HUES48 (cell line): Measurements from ENCODE around the gene NDUFAF2.
"Not testable (repeated sequence)": the region's sequence is repeated elsewhere in the genome, so short reads cannot be mapped to it uniquely, and the experiment has no call there.

ENCODE experiments used
- H3K27ac ChIP-seq: one replicate; pipeline ENCODE4 v1.7.0; 2013; ENCODE audit warnings: low read depth, low read length, inconsistent platforms
- H3K27me3 ChIP-seq: 2 replicates; pipeline ENCODE4 v1.6.1; 2013; ENCODE audit warnings: mild to moderate bottlenecking, low read length; ENCODE audit not compliant: control insufficient read depth, insufficient read depth
- H3K36me3 ChIP-seq: 2 replicates; pipeline ENCODE4 v1.6.1; 2013; ENCODE audit warnings: low read length; ENCODE audit not compliant: control insufficient read depth, insufficient read depth
- H3K4me1 ChIP-seq: 2 replicates; pipeline ENCODE4 v1.6.1; 2013; ENCODE audit warnings: mild to moderate bottlenecking, low read length; ENCODE audit not compliant: control insufficient read depth, insufficient read depth
- H3K4me3 ChIP-seq: 2 replicates; pipeline ENCODE4 v1.5.1; 2013; ENCODE audit warnings: mild to moderate bottlenecking, low read depth, low read length
- H3K9ac ChIP-seq: 2 replicates; pipeline ENCODE4 v1.6.1; 2013; ENCODE audit warnings: mild to moderate bottlenecking, low read depth, low read length, moderate library complexity
- H3K9me3 ChIP-seq: 2 replicates; pipeline ENCODE4 v1.6.1; 2013; ENCODE audit warnings: low read length; ENCODE audit not compliant: control insufficient read depth, insufficient read depth

Gene NDUFAF2

DNA sequence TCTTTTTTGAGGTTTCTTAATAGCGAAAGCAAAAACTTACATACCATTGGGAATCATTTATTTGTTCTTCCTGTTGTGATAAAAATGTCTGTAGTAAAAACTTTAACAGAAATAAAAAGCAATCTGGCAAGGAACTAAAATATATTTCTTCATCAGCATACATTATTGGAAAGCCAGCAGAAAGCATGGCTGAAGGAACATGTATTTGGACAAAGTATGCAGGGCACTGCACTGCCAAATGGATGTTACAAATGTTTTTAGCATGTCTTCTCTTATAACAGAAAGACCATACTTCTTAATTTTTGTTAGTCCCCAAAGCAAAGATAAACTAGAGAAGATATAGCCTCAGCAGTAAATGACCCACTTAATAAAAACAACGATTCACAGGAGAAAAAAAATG, 136.7 kb downstream of the NDUFAF2 start:
- no peaks in the 10 kb centered on the region for H3K27me3 ChIP-seq
- no peaks in the 10 kb centered on the region for H3K9me3 ChIP-seq
- H3K36me3 ChIP-seq: no peaks in the 10 kb centered on the region
- no peak overlapping the region for H3K9ac ChIP-seq
- H3K27ac ChIP-seq: no peak overlapping the region
- no peaks in the 10 kb centered on the region for H3K4me1 ChIP-seq
- H3K4me3 ChIP-seq: no peak overlapping the region

DNA sequence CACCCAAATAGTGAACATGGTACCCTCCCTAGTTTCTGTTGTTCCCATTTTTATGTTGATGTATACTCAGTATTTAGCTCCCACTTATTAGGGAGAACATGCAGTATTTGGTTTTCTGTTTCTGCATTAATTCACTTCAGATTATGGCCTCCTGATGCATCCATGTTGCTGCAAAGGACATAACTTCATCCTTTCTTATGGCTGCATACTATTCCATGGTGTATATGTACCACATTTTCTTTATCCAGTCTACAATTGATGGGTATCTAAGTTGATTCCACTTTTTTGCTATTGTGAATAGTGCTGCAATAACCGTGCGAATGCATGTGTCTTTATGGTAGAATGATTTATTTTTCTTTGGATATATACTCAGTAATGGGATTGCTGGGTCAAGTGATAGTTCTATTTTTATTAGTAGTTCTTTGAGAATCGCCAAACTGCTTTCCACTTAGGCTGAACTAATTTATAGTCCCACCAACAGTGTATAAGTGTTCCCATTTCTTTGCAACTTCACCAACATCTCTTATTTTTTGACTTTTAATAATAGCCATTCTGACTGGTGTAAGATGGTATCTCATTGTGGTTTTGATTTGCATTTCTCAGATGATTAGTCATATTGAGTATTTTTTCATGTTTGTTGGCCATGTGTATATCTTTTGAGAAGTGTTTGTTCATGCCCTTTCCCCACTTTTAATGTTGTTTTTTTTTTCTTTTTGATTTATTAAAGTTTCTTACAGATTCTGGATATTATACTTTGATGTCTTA, 137.7 kb downstream of the NDUFAF2 start:
- Histone ChIP-seq H3K4me1 (no peaks in the 10 kb centered on the region), H3K9ac (no peak overlapping the region), H3K27me3 (no peaks in the 10 kb centered on the region), H3K9me3 (no peaks in the 10 kb centered on the region), H3K4me3 (no peak overlapping the region), H3K27ac (no peak overlapping the region), H3K36me3 (no peaks in the 10 kb centered on the region)

DNA sequence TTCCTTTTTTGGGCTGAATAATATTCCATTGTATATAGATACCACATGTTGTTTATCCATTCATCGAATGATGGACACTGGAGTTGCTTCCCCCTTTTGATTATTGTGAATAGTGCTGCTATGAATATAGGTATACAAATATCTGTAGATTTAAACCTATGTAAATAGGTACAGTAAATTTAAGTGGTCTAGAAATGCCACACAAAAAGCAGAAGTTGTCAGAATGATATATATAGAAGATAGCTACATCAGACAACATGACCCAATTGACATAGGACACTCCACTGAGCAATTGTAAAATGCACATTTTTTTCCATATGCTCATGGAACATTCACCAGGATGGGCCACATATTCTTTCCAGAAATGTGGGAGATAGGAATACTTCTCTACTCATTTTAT, 139.7 kb downstream of the NDUFAF2 start:
- no peak overlapping the region for H3K9ac ChIP-seq
- no peaks in the 10 kb centered on the region for H3K36me3 ChIP-seq
- H3K4me1 ChIP-seq: no peaks in the 10 kb centered on the region
- H3K27me3 ChIP-seq: no peaks in the 10 kb centered on the region
- H3K9me3 ChIP-seq: no peaks in the 10 kb centered on the region
- H3K4me3 ChIP-seq: no peak overlapping the region
- H3K27ac ChIP-seq: no peak overlapping the region

DNA sequence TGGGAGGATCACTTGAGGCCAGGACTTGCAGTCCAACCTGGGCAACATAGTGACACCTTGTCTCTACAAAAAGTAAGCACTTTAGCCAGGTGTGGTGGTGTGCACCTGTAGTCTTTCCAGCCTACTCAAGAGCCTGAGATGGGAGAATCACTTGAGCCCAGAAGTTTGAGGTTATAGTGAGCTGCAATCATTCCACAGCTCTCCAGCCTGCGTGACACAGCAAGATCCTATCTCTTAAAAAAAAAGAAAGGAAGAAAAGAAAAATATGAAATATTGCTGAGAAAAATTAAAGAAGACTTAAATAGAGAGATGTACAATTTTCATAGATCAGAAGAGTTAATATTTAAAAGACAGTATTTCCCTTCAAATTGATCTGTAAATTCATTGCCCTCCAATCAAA, 140.9 kb downstream of the NDUFAF2 start:
- no peak overlapping the region for H3K9ac ChIP-seq
- H3K27ac ChIP-seq: no peak overlapping the region
- no peaks in the 10 kb centered on the region for H3K9me3 ChIP-seq
- H3K27me3 ChIP-seq: no peaks in the 10 kb centered on the region
- H3K4me1 ChIP-seq: no peaks in the 10 kb centered on the region
- no peak overlapping the region for H3K4me3 ChIP-seq
- H3K36me3 ChIP-seq: no peaks in the 10 kb centered on the region

DNA sequence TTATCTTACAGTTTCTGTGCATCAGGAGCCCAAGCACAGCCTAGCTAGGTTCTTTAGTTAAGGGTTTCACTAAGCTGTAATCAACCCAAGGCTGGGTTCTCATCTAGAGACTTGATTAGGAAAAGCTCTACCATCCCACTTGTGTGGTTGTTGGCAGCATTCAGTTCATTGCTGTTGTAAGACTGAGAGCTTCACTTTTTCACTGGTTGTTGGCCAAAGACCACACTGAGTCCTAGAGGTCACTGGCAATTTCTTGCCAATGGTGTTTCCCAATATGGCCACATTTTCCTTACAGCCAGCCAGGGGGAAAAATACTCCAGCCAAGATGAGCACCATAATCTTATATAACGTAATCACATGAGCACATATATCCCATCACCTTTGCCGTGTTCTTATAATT, 142.9 kb downstream of the NDUFAF2 start:
- H3K4me1 ChIP-seq: no peaks in the 10 kb centered on the region
- no peak overlapping the region for H3K27ac ChIP-seq
- H3K9me3 ChIP-seq: no peaks in the 10 kb centered on the region
- H3K9ac ChIP-seq: no peak overlapping the region
- H3K27me3 ChIP-seq: no peaks in the 10 kb centered on the region
- no peaks in the 10 kb centered on the region for H3K36me3 ChIP-seq
- no peak overlapping the region for H3K4me3 ChIP-seq

DNA sequence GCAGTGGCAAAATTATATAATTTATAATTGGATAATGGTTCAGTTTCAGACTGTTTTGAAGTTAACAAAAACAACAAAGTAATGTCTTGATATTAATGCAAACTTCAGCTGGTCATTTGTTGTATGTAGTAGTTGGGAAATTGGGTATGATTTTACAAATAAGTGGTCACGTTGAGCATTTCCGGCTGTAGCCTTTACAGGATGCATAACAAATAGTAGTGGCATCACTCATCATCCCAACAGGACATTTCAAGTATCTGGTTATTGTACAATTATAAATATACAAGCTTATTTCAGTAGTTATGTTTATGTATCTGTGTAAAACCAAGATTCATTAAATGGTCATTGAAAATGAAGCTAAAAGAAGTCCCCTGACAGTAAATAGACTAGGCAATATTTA, 144.3 kb downstream of the NDUFAF2 start:
- H3K27me3 ChIP-seq: no peaks in the 10 kb centered on the region
- H3K4me1 ChIP-seq: no peaks in the 10 kb centered on the region
- no peaks in the 10 kb centered on the region for H3K36me3 ChIP-seq
- H3K4me3 ChIP-seq: no peak overlapping the region
- H3K27ac ChIP-seq: no peak overlapping the region
- no peak overlapping the region for H3K9ac ChIP-seq
- no peaks in the 10 kb centered on the region for H3K9me3 ChIP-seq

DNA sequence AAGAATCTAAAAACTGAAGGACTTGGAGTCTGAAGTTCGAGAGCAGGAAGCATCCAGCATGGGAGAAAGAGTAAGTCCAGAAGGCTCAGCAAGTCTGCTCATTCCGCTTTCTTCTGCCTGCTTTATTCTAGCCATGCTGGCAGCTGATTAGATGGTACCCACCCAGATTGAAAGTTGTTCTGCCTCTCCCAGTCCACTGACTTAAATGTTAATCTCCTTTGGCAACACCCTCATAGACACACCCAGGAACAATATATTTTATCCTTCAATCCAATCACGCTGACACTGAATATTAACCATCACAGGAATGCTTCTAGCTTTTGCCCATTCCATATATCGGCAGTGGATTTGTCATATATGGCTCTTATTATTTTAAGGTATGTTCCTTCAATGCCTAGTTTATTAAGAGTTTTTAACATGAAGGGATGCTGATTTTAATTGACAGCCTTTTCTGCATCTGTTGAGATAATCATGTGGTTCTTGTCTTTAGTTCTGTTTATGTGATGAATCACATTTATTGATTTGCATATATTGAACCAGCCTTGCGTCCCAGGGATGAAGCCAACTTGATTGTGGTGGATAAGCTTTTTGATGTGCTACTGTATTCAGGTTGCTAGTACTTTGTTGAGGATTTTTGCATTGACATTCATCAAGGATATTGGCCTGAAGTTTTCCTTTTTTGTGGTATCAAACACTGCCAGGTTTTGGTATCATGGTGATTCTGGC, 148.2 kb downstream of the NDUFAF2 start:
- H3K4me3 ChIP-seq, H3K9me3 ChIP-seq, H3K36me3 ChIP-seq: not testable (repeated sequence)

DNA sequence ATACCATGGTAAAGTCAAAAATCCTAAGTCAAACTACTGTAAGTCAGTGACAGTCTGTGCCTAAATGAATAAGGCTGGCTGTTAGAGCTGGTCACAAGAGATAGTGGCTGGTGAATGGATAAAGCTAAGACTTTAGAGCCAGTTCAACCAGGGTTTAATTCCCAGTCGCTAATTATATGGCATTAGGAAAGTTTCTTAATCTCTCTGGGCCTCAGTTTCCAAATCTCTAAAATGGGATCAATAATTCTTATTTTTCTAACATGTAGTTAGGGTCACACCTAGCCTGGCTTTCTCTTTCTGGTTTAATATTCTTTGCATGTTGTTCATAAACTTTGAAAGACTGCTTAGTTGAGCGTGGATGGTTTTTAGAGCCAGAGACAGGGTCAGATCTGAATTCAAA, 152.5 kb downstream of the NDUFAF2 start:
- H3K27ac ChIP-seq: no peak overlapping the region
- no peaks in the 10 kb centered on the region for H3K9me3 ChIP-seq
- no peaks in the 10 kb centered on the region for H3K36me3 ChIP-seq
- no peaks in the 10 kb centered on the region for H3K4me1 ChIP-seq
- no peak overlapping the region for H3K9ac ChIP-seq
- no peaks in the 10 kb centered on the region for H3K27me3 ChIP-seq
- H3K4me3 ChIP-seq: no peak overlapping the region

More for the DNA sequence above, 148.2 kb downstream of the NDUFAF2 start:
- H3K27me3 ChIP-seq, H3K9ac ChIP-seq, H3K4me1 ChIP-seq, H3K27ac ChIP-seq: not testable (repeated sequence)

DNA sequence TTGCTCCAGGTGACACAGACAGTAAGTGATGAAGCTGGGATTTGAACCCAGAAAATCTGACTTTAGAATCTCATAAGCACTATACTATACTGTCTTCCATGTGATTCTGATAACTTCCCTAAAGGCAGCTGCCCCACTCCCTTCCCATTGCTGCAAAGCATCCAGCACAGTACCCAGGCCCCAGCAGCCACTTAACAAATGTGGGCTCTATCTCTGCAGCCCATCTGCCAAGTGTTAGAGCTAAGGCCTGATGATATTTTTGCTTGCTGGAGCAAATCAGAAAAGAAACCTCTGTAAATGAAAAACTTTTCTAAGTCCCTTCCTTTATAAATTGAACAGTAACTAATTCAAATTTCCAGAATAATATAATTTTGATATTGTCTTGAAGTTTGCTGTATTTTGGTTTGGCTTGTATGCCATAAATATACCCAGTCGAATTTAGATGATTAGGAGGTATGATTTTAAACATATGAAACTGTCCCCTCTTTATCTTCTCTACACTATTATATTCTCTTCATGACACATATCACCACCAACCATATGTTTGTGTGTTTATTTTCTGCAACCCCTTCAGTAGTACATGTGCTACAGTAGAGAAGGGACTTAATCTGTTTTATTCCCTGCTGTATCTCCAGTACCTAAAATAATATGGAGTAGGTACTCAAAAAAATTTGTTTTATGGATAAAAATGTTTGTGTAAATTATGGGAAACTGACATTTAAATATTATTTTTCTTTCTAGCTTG, 153.4 kb downstream of the NDUFAF2 start:
- H3K9me3 ChIP-seq: no peaks in the 10 kb centered on the region
- H3K27ac ChIP-seq: no peak overlapping the region
- H3K27me3 ChIP-seq: no peaks in the 10 kb centered on the region
- H3K4me3 ChIP-seq: no peak overlapping the region
- H3K9ac ChIP-seq: no peak overlapping the region
- no peaks in the 10 kb centered on the region for H3K36me3 ChIP-seq
- no peaks in the 10 kb centered on the region for H3K4me1 ChIP-seq

DNA sequence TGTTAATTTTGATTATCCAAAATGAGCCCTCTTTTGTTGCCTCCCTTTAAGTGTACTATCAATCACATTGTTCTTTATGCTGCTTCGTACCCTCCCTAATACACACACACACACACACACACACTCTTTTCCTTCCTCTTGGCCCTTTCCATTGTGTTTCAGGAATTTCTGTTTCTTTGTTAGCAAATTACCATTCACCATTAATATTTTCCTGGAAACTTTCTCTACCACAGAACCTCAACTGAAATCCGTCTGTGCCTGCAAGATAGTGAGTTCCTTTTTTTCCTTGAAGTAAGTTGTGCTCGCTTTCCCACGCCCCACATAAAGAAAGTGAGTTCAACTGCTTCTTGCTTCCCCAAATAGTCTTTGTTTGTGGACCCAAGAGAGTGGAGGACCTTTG, 155.4 kb downstream of the NDUFAF2 start:
- Histone ChIP-seq H3K27ac (no peak overlapping the region), H3K9ac (no peak overlapping the region), H3K27me3 (no peaks in the 10 kb centered on the region), H3K36me3 (no peaks in the 10 kb centered on the region), H3K4me1 (no peaks in the 10 kb centered on the region), H3K4me3 (no peak overlapping the region), H3K9me3 (no peaks in the 10 kb centered on the region)

DNA sequence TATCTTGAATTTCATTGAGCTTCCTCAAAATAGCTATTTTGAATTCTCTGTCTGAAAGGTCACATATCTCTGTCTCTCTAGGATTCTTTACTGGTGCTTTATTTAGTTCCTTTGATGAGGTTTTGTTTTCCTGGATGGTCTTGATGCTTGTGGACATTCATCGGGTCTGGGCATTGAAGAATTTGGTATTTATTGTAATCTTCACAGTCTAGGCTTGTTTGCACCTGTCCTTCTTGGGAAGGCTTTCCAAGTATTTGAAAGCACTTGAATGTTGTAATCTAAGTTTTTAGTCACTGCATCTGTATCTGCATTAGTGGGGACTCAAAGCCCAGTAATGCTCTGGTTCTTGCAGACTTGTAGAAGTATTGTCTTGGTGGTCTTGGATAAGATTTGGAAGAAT, 169.4 kb downstream of the NDUFAF2 start:
- Histone ChIP-seq H3K36me3 (no peaks in the 10 kb centered on the region), H3K27me3 (no peaks in the 10 kb centered on the region), H3K9me3 (no peaks in the 10 kb centered on the region), H3K27ac (no peak overlapping the region), H3K4me3 (no peak overlapping the region), H3K9ac (no peak overlapping the region), H3K4me1 (no peaks in the 10 kb centered on the region)
